Fibroblast of villous mesenchyme (primary cell): Measurements from ENCODE around the gene NETO2. TPM values are rescaled to one million over a fixed set of nuclear protein-coding genes. Genes with fewer than 3 reads are reported as not detected.
"Not testable (repeated sequence)": the region's sequence is repeated elsewhere in the genome, so short reads cannot be mapped to it uniquely, and the experiment has no call there.

ENCODE experiments used
- DNase-seq: peaks from one replicate; pipeline ENCODE4 v3.0.0-alpha.2; 2010; ENCODE audit warnings: low read depth
- H3K4me3 ChIP-seq: 2 replicates; pipeline ENCODE4 v1.5.1; 2011; ENCODE audit warnings: low read depth, mild to moderate bottlenecking, low read length
- total RNA-seq: library from RNA; depleted of rRNA; stranded (reverse); fragments of >200 nt; gene quantifications from 2 replicates; pipeline ENCODE4 v1.2.3, GENCODE V29; 2012
- TF ChIP-seq, protein P1 (sequence below): IDR thresholded peaks from 2 replicates; pipeline ENCODE4 v1.5.1; 2012; ENCODE audit warnings: low read depth, mild to moderate bottlenecking, low read length; ENCODE audit not compliant: insufficient read depth

NETO2 gene
- total RNA-seq, 1 donor: 14.7 TPM

DNA sequence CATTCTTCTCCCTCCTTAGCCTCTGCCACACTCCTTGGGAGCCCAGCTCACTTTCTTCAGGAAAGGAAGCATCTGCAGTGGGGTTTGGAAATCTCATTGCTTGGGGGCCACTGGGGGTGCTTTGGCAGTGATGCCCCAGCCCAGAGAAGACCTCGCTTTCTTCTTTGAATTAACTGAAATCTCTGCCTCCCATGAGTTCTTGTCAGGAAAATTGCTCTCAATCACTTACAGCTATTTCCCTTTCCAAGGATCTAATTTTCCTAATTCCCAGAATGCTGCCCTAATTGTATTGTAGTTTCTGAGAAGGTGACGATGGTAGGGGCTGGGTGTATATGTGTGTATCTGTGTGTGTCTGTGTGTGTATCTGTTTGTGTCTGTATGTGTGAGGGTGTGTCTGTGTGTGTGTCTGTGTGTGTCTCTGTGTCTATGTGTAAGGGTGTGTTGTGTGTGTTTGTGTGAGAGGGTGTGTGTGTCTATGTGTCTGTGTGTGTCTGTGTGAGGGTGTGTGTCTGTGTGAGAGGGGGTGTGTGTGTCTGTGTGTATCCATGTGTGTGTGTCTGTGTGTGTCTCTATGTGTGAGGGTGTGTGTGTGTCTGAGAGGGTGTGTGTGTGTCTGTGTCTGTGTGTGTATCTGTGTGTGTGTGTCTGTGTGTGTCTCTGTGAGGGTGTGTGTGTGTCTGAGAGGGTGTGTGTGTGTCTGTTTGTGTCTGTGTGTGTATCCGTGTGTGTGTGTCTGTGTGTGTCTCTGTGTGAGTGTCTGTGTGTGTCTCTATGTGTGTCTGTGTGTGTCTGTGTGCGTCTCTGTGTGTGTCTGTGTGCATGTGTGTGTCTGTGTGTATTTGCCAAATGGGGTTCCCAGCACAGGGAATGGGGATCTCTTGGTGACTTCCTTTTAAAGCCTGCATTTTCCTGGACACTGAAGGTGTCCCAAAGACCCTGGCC, 86.8 kb downstream of the NETO2 start:
- TF ChIP-seq, protein P1, sequence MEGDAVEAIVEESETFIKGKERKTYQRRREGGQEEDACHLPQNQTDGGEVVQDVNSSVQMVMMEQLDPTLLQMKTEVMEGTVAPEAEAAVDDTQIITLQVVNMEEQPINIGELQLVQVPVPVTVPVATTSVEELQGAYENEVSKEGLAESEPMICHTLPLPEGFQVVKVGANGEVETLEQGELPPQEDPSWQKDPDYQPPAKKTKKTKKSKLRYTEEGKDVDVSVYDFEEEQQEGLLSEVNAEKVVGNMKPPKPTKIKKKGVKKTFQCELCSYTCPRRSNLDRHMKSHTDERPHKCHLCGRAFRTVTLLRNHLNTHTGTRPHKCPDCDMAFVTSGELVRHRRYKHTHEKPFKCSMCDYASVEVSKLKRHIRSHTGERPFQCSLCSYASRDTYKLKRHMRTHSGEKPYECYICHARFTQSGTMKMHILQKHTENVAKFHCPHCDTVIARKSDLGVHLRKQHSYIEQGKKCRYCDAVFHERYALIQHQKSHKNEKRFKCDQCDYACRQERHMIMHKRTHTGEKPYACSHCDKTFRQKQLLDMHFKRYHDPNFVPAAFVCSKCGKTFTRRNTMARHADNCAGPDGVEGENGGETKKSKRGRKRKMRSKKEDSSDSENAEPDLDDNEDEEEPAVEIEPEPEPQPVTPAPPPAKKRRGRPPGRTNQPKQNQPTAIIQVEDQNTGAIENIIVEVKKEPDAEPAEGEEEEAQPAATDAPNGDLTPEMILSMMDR: no peak
- DNase-seq: no peak
- no peak overlapping the region for H3K4me3 ChIP-seq

GRCh38 chr16:47056061-47056460, 87.7 kb downstream of the NETO2 start:
- not testable (repeated sequence) for H3K4me3 ChIP-seq, DNase-seq

DNA sequence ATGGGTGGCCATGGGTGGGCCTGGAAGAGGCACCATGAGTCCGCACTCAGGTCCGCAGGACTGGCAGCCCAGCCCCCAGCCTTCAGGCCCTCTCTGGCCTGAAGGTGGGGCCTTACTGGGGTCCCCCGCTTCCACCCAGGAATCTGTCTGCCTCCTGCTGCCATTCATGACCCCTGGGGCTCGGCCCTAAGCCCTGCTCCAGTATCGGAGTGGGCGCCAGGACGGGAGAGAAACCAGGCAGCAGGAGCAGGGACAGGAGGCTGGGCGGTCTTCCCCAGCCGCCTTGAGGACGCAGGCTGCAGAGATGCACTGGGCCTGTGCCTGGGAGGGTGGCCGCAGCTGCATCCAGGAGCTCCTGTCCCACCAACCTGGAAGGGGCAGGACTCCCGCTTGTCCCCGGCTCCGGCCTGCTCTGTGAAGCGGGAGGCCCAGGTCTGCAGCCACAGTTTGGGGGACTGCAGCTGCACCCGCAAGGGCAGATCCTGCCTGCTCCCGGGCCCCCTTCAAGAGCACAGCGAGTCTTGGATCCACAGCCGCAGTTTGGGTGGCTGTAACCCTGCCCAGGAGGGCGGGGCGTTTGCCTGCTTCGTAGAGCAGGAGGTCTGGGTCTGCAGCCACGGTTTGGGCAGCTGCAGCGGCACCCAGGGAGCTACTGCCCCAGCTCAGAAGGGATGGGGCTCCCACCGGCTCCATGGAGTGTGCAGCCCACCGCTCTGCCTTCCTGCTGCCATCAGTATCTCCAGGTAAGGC, 88.4 kb downstream of the NETO2 start:
- no peak for DNase-seq
- TF ChIP-seq, protein P1: no peak
- H3K4me3 ChIP-seq: no peak overlapping the region

DNA sequence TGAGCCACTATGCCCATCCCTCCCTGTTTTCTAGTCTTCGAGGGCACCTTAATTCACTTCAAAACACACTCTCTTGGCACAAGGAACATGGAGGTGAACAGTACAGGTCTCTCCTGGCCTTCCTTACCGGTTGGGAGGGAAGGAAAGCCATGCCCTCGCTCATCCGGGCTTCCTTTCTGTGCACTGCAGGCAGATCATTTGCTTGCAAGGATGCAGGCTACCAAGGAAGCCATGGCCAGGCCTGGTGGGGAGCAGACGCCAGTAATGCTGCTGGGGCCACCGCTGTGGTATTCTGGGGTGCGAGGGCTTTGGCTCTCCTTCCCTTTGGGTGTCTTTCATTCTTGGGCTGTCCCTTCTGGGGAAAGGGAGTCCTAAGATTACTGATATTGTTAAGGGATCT, 89.4 kb downstream of the NETO2 start:
- TF ChIP-seq, protein P1: no peak
- DNase-seq: no peak
- H3K4me3 ChIP-seq: no peak overlapping the region

GRCh38 chr16:47053895-47054294, 89.8 kb downstream of the NETO2 start:
- no peak for DNase-seq
- no peak overlapping the region for H3K4me3 ChIP-seq
- TF ChIP-seq, protein P1: no peak

- TF ChIP-seq, protein P1: no peak
- no peak overlapping the region for H3K4me3 ChIP-seq
- DNase-seq: no peak
These were observed 90.8 kb downstream of the NETO2 start for GRCh38 chr16:47052666-47053640.
